Heart left ventricle (tissue), 13 donors: ENCODE measurements around the gene RAP1GAP.

Source experiments
- CTCF ChIP-seq, 12 donors: fragments of 200-600 bp; sonication (generic) in 4 of 12; IDR thresholded peaks; one replicate each; pipeline versions ENCODE4 v1.5.0 to v1.8.0; 2018 to 2022; ENCODE audit warnings: antibody characterized with exemption in 12 of 12, mild to moderate bottlenecking in 5 of 12
- POLR2A ChIP-seq, 2 donors: fragments of 450-650 bp; IDR thresholded peaks; one replicate each; pipeline ENCODE4 v1.6.1; 2017; ENCODE audit warnings: antibody characterized with exemption in 2 of 2, mild to moderate bottlenecking in 2 of 2, moderate library complexity in 2 of 2
- donor health status: ischemic (EF 13 %, LVEDD 7.1; RV severe dilation, severe dysfunction).
- donor health status: DM: no; HTN: yes; CAD: no.
- donor health status: DM: no; HTN: no; CAD: no.
- donor health status: ischemic (EF 25% LVEDD 6.9; RV normal size, moderate dysfunction).
- donor health status: ischemic (EF 25% LVEDD 5.7; RV mildly dilated, moderate dysfunction).
- donor health status: ischemic (EF 35%, LVEDD 5.7; RV mildly dilated, moderate dysfunction).
- donor health status: nonischemic (EF 11% LVEDD 7.7; RV severe dilation, severe dysfunction).
- donor health status: DM: yes; HTN: yes; CAD: no.
- donor health status: PGD.
- donor health status: ischemic (EF 29% LVEDD 5.4; RV normal size, mild dysfunction).
- donor health status: nonischemic (EF 23%, LVEDD 6.1; RV moderate dilation, normal function).

GRCh38 chr1:21653744-21654100 lies 15.4 kb downstream of the RAP1GAP start:
- TF ChIP-seq POLR2A (IDR thresholded peaks at IDR 0.05) (no peak), CTCF (IDR thresholded peaks at IDR 0.05) (no peak)
